Renal cortex interstitium (tissue), 11 donors: ENCODE measurements around the gene MACROH2A1. TPM values are rescaled to one million over a fixed set of nuclear protein-coding genes. Genes with fewer than 3 reads are reported as not detected.

Experiments used
- DNase-seq, 11 donors: peaks; one replicate each; pipeline ENCODE4 v3.0.0-alpha.2; 2013; ENCODE audit warnings: low read depth in 9 of 11, low spot score in 4 of 11; ENCODE audit errors: extremely low read depth in 1 of 11
- polyA plus RNA-seq, 3 donors: library from polyadenylated mRNA; unstranded; fragments of 120-200 nt; gene quantifications; one replicate each; pipeline ENCODE4 v1.2.1, GENCODE V29; 2013; ENCODE audit not compliant: insufficient read length in 3 of 3

Gene MACROH2A1
- polyA plus RNA-seq, 3 donors: 217 to 227 (median 226) TPM

DNA sequence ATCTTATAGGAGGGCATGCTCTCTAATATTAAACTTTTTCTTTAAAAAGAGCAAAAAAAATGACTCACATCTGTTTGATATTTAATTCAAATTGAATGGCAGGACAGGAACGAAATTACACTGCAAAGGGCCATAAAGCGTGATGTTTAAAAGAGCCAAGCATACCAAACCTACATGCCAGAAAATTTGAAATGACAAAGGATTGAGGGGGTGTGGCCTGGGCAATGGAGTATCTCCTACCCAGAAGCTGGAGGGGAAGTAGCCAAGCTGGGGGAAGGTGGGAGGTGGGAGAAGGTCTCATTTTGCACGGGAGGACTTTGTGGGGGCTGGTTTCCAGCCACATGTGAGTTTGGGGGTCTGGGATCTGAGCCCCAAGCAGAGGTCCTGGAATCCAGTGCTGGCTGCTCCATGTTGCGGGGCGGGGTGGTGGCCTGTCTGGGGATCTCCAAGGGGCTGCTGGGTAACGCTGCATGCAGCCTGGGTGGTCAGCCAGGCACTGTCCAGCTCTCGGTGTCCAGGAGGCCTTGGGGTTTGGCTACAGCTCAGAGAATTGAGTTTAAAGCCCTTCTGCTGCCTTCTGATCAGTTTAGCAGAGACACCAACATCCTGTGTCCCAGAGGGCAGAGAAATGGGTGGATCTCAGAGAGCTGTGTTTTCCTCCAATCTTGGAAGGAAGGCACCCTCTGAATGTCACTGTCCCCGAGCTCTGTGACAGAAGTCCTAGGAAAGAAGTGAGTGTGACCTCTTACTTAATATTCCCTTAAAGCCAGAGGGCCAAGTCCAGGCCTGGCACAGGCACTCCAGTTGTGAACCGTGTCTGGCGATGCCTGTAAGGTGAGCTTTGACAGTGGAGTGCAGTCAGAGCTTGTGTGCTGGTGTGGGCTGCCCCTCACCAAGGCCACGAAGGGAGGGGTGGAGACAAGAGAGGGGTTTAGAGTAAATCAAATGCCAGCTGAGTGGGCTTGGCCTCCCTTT, 40.5 kb upstream of the MACROH2A1 start:
- DNase-seq: no peak

DNA sequence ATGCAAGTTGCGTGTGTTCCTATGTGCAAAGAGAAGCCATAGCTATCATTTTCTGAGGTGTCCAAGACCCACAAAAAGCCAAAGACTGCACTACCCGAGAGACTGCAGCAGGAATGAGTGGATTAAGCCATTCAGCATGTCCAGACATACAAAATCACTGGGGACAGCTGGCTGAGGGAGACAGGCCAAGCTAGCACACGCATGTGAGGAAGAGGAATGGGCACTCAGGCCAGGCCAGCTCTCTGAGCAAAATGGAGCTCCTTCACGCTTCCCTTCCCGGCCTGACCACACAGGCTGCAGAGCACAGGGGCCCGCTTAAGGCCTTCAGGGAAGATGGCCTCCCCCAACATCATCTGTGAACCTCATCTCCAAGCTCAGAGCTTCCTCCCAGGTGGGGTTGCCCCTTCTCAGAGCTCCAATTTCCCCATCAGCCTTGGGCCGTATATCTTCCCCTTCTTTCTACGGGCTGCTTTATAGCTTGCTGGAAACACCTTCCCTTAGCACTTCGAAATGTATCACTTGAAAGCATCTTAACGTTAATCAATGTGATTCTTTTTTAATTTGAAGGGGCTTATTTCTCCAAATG, 39.7 kb upstream of the MACROH2A1 start:
- no peak for DNase-seq

DNA sequence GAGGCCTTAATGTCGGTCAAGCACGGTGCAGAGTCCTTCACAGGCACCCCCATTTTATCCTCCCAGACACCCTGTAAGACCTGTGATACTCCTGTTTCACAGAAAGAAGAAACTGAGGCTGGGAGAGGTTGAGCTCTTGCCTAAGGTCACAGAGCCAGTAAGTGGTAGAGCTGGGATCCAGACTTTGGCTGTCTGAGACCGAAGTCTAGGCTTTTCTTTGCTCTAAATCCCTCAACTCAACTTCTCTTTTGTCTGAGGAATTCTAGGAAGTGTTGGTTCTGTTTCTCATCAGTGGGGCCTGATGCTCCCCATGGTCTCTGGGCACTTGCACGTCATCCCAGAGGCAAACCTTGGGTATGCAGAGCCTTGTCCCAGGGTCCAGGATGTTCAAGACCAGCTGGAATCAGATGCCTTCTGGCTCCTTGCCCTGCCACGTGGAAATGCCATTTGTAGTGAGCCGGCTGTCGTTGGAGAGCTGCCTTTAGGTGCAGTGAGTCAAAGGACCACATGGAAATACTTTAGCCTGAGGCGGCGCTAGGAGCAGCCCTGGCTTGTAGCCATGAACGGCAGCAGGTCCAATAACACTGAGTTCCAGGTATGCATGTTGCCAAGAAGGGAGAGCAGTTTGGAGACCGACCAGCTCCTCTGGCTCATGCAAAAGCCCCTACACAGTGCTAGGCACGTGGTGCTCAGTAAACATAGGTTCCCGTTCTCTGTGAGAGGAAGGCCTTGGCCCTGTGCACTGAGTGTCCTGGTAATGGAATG, 38.9 kb upstream of the MACROH2A1 start:
- no peak for DNase-seq

DNA sequence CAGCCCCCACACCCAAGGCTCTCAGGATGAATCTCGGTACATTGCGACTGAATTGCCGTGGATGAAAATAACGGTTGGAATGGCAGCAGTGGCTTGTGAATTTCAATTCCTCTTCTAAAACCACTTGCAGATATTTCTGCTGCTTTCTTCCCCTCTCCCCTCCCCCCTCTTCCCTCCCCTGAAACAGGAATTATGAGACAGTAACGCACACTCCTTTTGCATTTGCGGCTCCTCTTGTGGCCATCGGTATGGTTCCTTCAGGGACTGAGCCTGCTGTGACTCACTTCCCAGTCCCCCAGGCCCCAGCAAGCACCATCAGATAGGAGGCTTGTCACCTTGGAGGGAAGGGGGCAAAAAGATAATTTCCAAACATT, 38.4 kb upstream of the MACROH2A1 start:
- no peak for DNase-seq

GRCh38 chr5:135436951-135437418, 38.0 kb upstream of the MACROH2A1 start:
- no peak for DNase-seq

DNA sequence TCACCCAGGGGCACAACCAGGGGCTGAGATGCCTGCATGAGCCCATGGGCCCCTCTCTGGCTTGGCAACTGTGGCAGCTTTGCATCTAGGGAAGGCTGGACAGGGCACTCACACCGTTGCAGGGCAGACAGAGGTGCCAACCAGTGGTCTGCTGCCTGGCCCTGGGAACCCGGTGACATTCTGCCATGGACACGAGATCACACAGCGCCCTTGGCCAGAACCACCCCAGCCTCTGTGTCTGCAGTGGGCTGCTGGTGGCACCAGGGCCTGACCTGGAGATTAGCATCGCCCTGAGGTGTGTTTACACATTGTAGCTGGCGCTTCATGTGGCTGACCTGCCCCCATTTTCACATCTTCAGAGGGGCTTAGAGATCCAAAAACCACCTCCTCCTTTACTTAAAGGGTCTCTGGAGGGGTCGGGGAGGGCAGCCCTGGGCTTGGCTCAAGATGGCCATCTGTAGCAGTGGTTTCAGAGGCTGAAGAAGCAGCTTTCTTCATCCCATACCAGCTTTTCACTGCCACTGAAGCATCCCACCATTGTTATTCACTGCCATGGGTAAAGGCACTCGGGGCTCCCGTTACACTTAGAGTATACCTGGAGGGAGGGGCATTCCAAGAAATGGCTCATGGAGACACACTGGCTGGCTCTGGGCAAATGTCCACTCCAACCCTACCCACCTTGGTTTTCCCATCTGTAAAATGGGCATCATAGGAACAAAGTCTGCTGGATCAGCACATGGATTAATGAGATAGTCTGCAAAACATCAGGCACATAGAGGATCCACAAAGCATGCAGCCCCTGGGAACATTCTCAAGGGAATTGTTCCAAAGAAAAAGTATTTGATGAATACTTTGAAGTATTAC, 36.7 kb upstream of the MACROH2A1 start:
- no peak for DNase-seq

- no peak for DNase-seq
Measured at GRCh38 chr5:135434591-135435466, 35.8 kb upstream of the MACROH2A1 start.

- no peak for DNase-seq
Measured at GRCh38 chr5:135433681-135434426, 34.8 kb upstream of the MACROH2A1 start.

GRCh38 chr5:135432113-135432512, 33.1 kb upstream of the MACROH2A1 start:
- DNase-seq: no peak

- DNase-seq: no peak
Measured at GRCh38 chr5:135430135-135430437, 31.1 kb upstream of the MACROH2A1 start.

DNA sequence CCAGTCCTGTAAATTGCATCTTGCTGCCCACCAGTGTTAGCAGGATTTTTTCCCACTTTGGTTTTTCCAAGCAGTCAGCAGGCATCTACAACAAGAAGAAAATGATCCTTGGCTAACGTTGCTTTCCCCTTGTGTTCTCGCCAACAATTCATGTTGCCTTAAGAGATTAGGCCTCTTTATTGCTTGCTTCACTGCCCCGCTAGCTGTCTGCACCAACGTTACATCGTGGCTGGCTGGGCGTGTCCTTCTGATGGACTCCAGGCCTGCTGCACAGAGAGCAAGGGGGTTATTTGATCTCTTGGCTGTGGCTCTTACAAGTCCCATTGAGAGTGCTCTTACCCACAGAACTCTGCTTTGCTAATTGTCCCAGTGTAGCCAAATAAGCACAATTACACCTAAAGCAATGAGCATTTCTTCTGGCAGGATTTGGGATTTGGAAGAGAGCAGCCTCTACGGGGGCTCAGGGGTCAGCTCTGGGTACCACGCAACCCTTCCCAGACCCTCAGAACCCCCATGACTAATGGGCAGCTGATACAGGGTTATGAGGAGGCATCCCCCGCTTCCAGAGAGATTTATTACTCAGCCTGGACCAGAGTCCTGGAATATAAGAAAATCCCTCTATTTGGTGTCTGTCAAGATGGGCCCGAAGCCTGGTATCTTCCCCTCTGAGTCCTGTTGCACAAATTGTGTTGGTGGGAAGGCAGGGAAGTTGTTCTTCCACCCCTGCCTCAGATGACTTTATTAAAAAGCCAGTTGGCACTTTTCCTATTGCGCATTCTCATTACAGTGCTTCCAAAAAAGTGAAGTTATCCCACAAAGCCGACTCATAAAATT, 30.5 kb upstream of the MACROH2A1 start:
- DNase-seq: no peak

DNA sequence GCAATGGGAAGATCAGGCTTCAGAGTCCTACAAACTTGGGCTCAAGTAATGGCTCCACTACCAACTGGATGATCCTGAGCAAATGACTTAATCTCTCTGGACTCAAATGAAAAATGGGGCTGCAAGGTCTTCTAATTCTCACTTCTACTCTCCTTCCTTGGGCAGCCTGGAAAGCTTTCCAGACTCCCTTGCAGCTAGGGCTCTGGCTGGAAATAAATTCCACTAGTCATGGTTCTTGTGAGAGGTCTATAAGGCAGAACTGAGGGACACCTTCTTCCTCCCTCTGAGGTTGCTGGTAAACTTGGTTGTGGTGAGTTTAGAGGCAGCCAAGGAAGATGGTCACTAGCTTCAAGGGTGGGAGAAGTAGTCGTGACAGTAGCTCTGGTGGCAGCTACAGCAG, 29.6 kb upstream of the MACROH2A1 start:
- no peak for DNase-seq

GRCh38 chr5:135426102-135427082, 27.4 kb upstream of the MACROH2A1 start:
- DNase-seq: no peak

GRCh38 chr5:135425641-135426040, 26.6 kb upstream of the MACROH2A1 start:
- DNase-seq: no peak

- DNase-seq: no peak
Measured at GRCh38 chr5:135423846-135424168, 24.8 kb upstream of the MACROH2A1 start.
